ENCODE data around the gene PLA2G2E.

Gene PLA2G2E, protein sequence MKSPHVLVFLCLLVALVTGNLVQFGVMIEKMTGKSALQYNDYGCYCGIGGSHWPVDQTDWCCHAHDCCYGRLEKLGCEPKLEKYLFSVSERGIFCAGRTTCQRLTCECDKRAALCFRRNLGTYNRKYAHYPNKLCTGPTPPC

DNA sequence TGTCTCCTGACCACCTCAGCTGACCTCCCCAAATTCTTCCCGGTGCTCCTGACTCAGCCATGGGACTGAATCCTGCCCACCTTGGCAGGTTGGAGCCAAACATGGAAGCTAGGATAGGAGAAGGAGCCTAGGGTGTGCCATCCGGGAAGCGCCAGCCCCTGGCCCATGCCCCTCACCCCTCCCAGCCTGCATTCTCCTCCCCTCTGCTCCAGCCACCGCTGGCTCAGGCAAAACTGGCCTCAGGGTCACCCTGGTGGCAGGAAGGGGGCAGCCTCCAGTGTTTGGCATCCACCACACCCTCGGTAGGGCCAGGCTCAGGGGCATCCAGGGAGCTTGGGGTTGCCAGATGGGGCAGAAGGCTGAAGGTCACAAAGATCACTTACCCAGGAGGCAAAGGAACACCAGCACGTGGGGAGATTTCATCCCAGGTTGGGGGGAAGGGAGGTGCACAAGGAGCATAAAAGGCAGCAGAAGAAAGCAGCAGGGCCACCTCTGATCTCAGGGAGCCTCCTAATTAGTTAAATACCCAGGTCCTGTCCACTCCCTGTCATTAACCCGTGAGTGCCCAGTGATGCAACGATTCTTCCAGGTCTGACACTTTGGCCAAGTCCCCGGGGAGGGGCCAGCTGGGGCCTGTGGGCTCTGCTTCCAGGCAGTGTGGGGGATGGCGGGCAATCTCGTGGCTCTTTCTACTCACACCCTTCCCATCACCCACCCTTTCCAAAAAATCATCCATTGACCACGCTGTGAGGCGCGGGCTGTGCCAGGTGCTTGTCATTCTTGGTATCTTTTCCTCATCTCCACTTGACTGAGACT, at the start of gene PLA2G2E:
PLA2G2E (minus strand) TSS at position 481 of the 816 bp plus-strand sequence; CDS start at position 423, 58 bp downstream.
- Histone ChIP-seq H3K4me1 (ENCODE audit: control insufficient read depth, insufficient read depth, low read length) (0 out of 2 replicates have a peak, but pooled peaks cover 3% of the 10 kb centered on the region), H3K27ac (ENCODE audit: low read length) (no peak within 1 kb of the TSS), H3K27me3 (ENCODE audit: control insufficient read depth, insufficient read depth, low read length) (no peaks in the 10 kb centered on the region), H3K36me3 (ENCODE audit: control insufficient read depth, insufficient read depth, low read length) (no peaks in the 10 kb centered on the region), H3K4me3 (ENCODE audit: low read length) (no peak within 1 kb of the TSS), H3K9me3 (ENCODE audit: control insufficient read depth, insufficient read depth, low read length) (no peaks in the 10 kb centered on the region)
- DNase-seq (ENCODE audit: low read depth, low spot score): no peak
- no CpG with 5 or more reads among the region's 14 CpGs for whole genome bisulfite sequencing (ENCODE audit: insufficient coverage, insufficient read length)

DNA sequence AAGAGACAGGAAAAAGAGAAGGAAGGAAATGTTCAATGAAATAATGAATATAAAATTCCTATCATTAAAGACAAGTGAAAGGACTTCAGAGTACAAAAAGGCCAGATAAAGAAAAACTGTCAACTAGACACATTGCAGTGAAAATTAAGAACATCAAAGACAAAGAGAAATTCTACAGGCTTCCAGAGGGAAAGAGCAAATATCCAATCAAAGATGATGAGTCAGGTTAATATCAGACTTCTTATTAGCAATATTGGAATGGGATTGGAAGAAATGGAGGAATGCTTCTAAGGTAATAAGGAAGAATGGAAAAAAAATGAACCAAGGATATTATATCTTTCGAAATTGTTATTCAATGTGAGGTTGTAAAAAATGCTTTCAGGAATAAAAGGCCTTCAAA, 48.2 kb upstream of the PLA2G2E start:
- Histone ChIP-seq H3K36me3 (ENCODE audit: control insufficient read depth, insufficient read depth, low read length) (no peaks in the 10 kb centered on the region), H3K4me3 (ENCODE audit: low read length) (no peak overlapping the region), H3K4me1 (ENCODE audit: control insufficient read depth, insufficient read depth, low read length) (peaks cover 1% of the 10 kb centered on the region; the same call in 1 of the 2 replicates), H3K27ac (ENCODE audit: low read length) (no peak overlapping the region), H3K27me3 (ENCODE audit: control insufficient read depth, insufficient read depth, low read length) (no peaks in the 10 kb centered on the region), H3K9me3 (ENCODE audit: control insufficient read depth, insufficient read depth, low read length) (no peaks in the 10 kb centered on the region)
- WGBS (ENCODE audit: insufficient coverage, insufficient read length): no CpG with 5 or more reads among the region's 1 CpG
- DNase-seq (ENCODE audit: low read depth, low spot score): no peak

DNA sequence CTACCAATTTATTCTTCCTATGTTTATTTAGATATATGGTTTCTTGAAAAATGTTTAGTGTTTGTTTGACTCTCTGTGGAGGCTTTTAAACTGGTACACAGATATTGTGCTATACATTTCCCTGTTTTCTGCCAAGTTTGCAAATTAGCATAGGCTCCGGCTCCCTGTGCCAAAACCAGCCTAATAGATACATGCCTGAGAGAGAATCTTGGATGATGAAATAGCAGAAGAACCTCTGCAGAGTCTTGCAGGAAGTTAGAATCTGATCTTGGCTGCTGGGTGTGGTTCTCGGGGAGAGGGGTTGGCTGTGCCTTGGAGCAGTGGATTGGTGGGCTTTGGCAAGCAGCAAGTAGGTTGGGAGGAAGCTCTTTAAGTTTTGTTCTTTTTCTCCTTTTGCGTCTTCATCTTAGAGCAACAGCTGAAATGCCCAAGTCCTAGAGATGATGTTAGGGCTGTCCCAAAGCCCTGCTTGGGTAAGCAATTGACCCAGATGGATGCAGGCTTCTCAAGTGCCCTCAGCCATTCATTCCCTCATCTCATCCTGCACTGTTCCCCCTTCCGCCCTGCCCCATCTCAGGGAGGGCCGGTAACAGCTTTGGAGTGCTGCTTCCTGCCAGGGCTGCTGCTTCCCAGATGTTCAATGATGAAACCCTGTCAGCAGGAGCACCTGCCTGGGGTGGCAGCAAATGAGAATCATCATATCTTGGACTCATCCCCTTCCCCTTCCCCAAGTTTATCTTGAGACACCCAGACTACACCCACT, 46.7 kb upstream of the PLA2G2E start:
- H3K4me1 ChIP-seq (ENCODE audit: control insufficient read depth, insufficient read depth, low read length): peaks cover under 1% of the 10 kb centered on the region; the same call in 1 of the 2 replicates
- WGBS (ENCODE audit: insufficient coverage, insufficient read length): no CpG with 5 or more reads among the region's 5 CpGs
- H3K27me3 ChIP-seq (ENCODE audit: control insufficient read depth, insufficient read depth, low read length): no peaks in the 10 kb centered on the region
- DNase-seq (ENCODE audit: low read depth, low spot score): no peak
- H3K4me3 ChIP-seq (ENCODE audit: low read length): no peak overlapping the region
- no peaks in the 10 kb centered on the region for H3K9me3 ChIP-seq (ENCODE audit: control insufficient read depth, insufficient read depth, low read length)
- H3K36me3 ChIP-seq (ENCODE audit: control insufficient read depth, insufficient read depth, low read length): no peaks in the 10 kb centered on the region
- H3K27ac ChIP-seq (ENCODE audit: low read length): no peak overlapping the region

GRCh38 chr1:19967808-19968207, 44.4 kb upstream of the PLA2G2E start:
- no peak for DNase-seq (ENCODE audit: low read depth, low spot score)
- no CpG with 5 or more reads among the region's 9 CpGs for WGBS (ENCODE audit: insufficient coverage, insufficient read length)
- H3K4me3 ChIP-seq (ENCODE audit: low read length): no peak overlapping the region
- no peaks in the 10 kb centered on the region for H3K36me3 ChIP-seq (ENCODE audit: control insufficient read depth, insufficient read depth, low read length)
- no peaks in the 10 kb centered on the region for H3K9me3 ChIP-seq (ENCODE audit: control insufficient read depth, insufficient read depth, low read length)
- H3K4me1 ChIP-seq (ENCODE audit: control insufficient read depth, insufficient read depth, low read length): no peaks in the 10 kb centered on the region
- no peaks in the 10 kb centered on the region for H3K27me3 ChIP-seq (ENCODE audit: control insufficient read depth, insufficient read depth, low read length)
- no peak overlapping the region for H3K27ac ChIP-seq (ENCODE audit: low read length)

DNA sequence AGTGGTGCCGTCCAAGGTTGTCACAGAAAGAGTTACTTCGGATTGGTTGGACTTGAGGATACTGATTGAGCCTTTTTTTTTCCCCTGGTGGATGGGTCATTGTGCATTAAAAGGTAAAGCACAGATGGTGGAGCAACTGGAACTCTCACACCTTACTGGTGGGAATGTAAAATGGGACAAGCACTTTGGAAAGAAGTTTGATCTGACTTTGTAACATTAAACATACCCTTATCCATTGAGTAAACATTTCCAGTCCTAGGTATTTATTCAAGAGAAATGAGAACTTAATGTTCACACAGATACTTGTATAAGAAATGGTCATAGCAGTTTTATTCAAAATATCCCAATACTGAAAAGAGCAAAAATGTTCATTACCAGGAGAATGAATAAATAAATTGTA, 41.1 kb upstream of the PLA2G2E start:
- Histone ChIP-seq H3K4me1 (ENCODE audit: control insufficient read depth, insufficient read depth, low read length) (0 out of 2 replicates have a peak, but pooled peaks cover 1% of the 10 kb centered on the region), H3K27ac (ENCODE audit: low read length) (no peak overlapping the region), H3K36me3 (ENCODE audit: control insufficient read depth, insufficient read depth, low read length) (no peaks in the 10 kb centered on the region), H3K9me3 (ENCODE audit: control insufficient read depth, insufficient read depth, low read length) (no peaks in the 10 kb centered on the region), H3K27me3 (ENCODE audit: control insufficient read depth, insufficient read depth, low read length) (no peaks in the 10 kb centered on the region), H3K4me3 (ENCODE audit: low read length) (no peak overlapping the region)
- no peak for DNase-seq (ENCODE audit: low read depth, low spot score)
- no CpG with 5 or more reads among the region's 2 CpGs for WGBS (ENCODE audit: insufficient coverage, insufficient read length)

DNA sequence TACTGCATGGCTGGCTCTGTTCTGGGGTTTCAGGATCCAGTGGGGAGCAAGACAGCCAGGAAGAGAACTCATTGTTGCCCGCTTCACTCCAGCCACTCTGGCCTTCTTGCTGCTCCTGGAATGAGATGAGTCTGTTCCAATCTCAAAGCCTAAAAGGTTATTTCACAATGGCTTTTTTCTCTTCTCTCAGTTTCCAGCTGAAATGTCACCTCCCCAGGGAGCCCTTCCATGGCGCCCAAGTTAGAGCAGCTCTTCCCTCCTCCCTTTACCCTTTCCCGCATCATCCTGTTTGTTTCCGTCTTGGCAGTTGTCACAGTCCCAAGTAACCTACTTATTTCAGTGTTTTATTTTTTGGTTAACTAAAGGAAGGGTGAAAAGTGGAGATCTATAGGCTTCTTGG, 40.2 kb upstream of the PLA2G2E start:
- no CpG with 5 or more reads among the region's 4 CpGs for WGBS (ENCODE audit: insufficient coverage, insufficient read length)
- no peaks in the 10 kb centered on the region for H3K27me3 ChIP-seq (ENCODE audit: control insufficient read depth, insufficient read depth, low read length)
- no peaks in the 10 kb centered on the region for H3K36me3 ChIP-seq (ENCODE audit: control insufficient read depth, insufficient read depth, low read length)
- H3K9me3 ChIP-seq (ENCODE audit: control insufficient read depth, insufficient read depth, low read length): no peaks in the 10 kb centered on the region
- no peak overlapping the region for H3K4me3 ChIP-seq (ENCODE audit: low read length)
- H3K27ac ChIP-seq (ENCODE audit: low read length): no peak overlapping the region
- no peak for DNase-seq (ENCODE audit: low read depth, low spot score)
- H3K4me1 ChIP-seq (ENCODE audit: control insufficient read depth, insufficient read depth, low read length): 0 out of 2 replicates have a peak, but pooled peaks cover 1% of the 10 kb centered on the region

DNA sequence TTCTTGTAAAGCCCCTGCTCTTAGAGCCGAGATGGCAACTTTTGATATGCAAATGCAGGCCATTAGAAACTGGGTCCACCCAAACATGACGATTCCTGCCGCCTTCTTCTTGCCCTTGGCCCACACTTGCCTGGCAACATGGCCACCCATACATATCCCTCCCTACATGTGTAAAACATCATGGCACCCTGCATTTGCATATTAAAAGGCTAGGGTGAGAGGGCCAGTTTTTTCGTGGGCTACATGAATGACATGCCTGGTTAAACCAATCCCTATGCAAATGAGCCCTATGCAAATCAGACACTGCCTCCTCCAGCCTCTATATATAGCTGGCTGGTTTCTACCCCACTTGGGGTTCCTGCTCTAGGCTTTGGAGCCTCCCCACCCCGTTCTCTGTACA, 37.2 kb upstream of the PLA2G2E start:
- no peak overlapping the region for H3K27ac ChIP-seq (ENCODE audit: low read length)
- no peaks in the 10 kb centered on the region for H3K27me3 ChIP-seq (ENCODE audit: control insufficient read depth, insufficient read depth, low read length)
- WGBS (ENCODE audit: insufficient coverage, insufficient read length): no CpG with 5 or more reads among the region's 5 CpGs
- H3K4me1 ChIP-seq (ENCODE audit: control insufficient read depth, insufficient read depth, low read length): peaks cover 3% of the 10 kb centered on the region; the same call in 1 of the 2 replicates
- H3K9me3 ChIP-seq (ENCODE audit: control insufficient read depth, insufficient read depth, low read length): no peaks in the 10 kb centered on the region
- no peaks in the 10 kb centered on the region for H3K36me3 ChIP-seq (ENCODE audit: control insufficient read depth, insufficient read depth, low read length)
- DNase-seq (ENCODE audit: low read depth, low spot score): no peak
- no peak overlapping the region for H3K4me3 ChIP-seq (ENCODE audit: low read length)

GRCh38 chr1:19957779-19958178, 34.4 kb upstream of the PLA2G2E start:
- Histone ChIP-seq H3K4me1 (ENCODE audit: control insufficient read depth, insufficient read depth, low read length) (peaks cover 3% of the 10 kb centered on the region; the same call in 1 of the 2 replicates), H3K27me3 (ENCODE audit: control insufficient read depth, insufficient read depth, low read length) (no peaks in the 10 kb centered on the region), H3K36me3 (ENCODE audit: control insufficient read depth, insufficient read depth, low read length) (no peaks in the 10 kb centered on the region), H3K27ac (ENCODE audit: low read length) (no peak overlapping the region), H3K9me3 (ENCODE audit: control insufficient read depth, insufficient read depth, low read length) (no peaks in the 10 kb centered on the region), H3K4me3 (ENCODE audit: low read length) (no peak overlapping the region)
- WGBS (ENCODE audit: insufficient coverage, insufficient read length): no CpG with 5 or more reads among the region's 4 CpGs
- no peak for DNase-seq (ENCODE audit: low read depth, low spot score)

DNA sequence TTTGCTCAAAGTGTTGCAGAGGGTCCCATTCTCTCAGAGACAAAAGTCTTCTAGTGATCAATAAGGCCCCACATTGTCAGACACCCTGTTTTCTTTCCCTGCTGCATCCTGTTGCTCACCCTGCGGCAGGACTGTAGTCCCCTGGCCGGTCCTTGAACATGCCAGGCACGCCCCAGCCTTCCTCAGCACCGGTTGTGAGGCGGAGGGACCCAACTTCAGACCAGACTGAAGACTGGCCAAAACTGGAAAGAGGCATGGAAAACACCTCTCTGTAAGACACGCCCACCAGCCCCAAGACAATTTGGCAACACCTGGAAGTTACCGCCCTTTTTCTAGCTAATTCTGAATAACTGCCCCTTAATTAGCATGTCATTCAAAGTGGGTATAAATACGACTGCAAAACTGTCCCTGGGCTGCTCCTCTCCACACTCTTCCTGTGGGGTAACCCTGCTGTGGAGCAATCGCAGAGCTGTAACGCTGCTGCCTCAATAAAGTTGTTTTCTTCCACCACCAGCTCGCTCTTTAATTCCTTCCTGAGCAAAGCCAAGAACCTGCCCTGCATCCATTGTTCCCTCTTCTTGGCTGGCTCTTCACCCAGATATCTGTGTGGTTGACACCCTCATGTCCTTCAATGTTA, 32.2 kb upstream of the PLA2G2E start:
- Histone ChIP-seq H3K4me3 (ENCODE audit: low read length) (no peak overlapping the region), H3K27me3 (ENCODE audit: control insufficient read depth, insufficient read depth, low read length) (no peaks in the 10 kb centered on the region), H3K27ac (ENCODE audit: low read length) (no peak overlapping the region), H3K9me3 (ENCODE audit: control insufficient read depth, insufficient read depth, low read length) (no peaks in the 10 kb centered on the region), H3K4me1 (ENCODE audit: control insufficient read depth, insufficient read depth, low read length) (peaks cover 3% of the 10 kb centered on the region; the same call in 1 of the 2 replicates), H3K36me3 (ENCODE audit: control insufficient read depth, insufficient read depth, low read length) (no peaks in the 10 kb centered on the region)
- no peak for DNase-seq (ENCODE audit: low read depth, low spot score)
- WGBS (ENCODE audit: insufficient coverage, insufficient read length): no CpG with 5 or more reads among the region's 11 CpGs

- Histone ChIP-seq H3K4me1 (ENCODE audit: control insufficient read depth, insufficient read depth, low read length) (peaks cover 1% of the 10 kb centered on the region; the same call in 1 of the 2 replicates), H3K4me3 (ENCODE audit: low read length) (no peak overlapping the region), H3K9me3 (ENCODE audit: control insufficient read depth, insufficient read depth, low read length) (no peaks in the 10 kb centered on the region), H3K27me3 (ENCODE audit: control insufficient read depth, insufficient read depth, low read length) (no peaks in the 10 kb centered on the region), H3K27ac (ENCODE audit: low read length) (no peak overlapping the region), H3K36me3 (ENCODE audit: control insufficient read depth, insufficient read depth, low read length) (no peaks in the 10 kb centered on the region)
- DNase-seq (ENCODE audit: low read depth, low spot score): no peak
- no CpG with 5 or more reads among the region's 2 CpGs for WGBS (ENCODE audit: insufficient coverage, insufficient read length)
Measured at GRCh38 chr1:19954059-19954458, 30.6 kb upstream of the PLA2G2E start.

Measured in iPS DF 6.9 (cell line).